ENCODE measurements around the gene C15orf62.

C15orf62 gene

DNA sequence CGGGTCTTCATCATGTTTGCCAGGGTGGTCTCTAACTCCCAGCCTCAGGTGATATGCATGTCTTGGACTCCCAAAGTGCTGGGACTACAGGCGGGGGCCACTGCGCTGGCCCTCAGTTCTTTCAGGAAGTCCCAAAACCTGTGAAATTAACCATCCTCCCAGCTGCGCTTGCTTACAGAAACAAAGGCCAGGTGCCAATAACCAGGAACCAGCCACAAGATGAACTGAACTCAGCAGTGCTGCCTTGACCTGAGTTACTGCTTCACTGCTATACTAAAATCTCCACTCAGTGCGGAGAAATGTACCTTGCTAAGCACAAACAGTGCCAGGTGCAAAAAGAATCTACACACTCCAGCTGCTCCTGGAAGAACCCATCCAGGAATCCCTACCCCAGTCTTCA, 9.8 kb upstream of the C15orf62 start:
- TF ChIP-seq, protein P1, sequence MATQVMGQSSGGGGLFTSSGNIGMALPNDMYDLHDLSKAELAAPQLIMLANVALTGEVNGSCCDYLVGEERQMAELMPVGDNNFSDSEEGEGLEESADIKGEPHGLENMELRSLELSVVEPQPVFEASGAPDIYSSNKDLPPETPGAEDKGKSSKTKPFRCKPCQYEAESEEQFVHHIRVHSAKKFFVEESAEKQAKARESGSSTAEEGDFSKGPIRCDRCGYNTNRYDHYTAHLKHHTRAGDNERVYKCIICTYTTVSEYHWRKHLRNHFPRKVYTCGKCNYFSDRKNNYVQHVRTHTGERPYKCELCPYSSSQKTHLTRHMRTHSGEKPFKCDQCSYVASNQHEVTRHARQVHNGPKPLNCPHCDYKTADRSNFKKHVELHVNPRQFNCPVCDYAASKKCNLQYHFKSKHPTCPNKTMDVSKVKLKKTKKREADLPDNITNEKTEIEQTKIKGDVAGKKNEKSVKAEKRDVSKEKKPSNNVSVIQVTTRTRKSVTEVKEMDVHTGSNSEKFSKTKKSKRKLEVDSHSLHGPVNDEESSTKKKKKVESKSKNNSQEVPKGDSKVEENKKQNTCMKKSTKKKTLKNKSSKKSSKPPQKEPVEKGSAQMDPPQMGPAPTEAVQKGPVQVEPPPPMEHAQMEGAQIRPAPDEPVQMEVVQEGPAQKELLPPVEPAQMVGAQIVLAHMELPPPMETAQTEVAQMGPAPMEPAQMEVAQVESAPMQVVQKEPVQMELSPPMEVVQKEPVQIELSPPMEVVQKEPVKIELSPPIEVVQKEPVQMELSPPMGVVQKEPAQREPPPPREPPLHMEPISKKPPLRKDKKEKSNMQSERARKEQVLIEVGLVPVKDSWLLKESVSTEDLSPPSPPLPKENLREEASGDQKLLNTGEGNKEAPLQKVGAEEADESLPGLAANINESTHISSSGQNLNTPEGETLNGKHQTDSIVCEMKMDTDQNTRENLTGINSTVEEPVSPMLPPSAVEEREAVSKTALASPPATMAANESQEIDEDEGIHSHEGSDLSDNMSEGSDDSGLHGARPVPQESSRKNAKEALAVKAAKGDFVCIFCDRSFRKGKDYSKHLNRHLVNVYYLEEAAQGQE (IDR thresholded peaks at IDR 0.05; ENCODE audit: insufficient read depth in 1 of 2, low read depth in 2 of 2, low read length in 2 of 2): no peak
- TF ChIP-seq FOXP2 (optimal IDR thresholded peaks at IDR 0.05; ENCODE audit: borderline replicate concordance, extremely low read depth, extremely low read length, insufficient read depth): no peak
- TF ChIP-seq TAF1 (IDR thresholded peaks at IDR 0.05; ENCODE audit: borderline replicate concordance, insufficient read depth, low read length): no peak
- no peak for TF ChIP-seq SIN3A (IDR thresholded peaks at IDR 0.05; ENCODE audit: borderline replicate concordance, insufficient read depth, low read length)
- no peak for TF ChIP-seq POLR2AphosphoS5 (IDR thresholded peaks at IDR 0.05; ENCODE audit: low read depth, low read length)

DNA sequence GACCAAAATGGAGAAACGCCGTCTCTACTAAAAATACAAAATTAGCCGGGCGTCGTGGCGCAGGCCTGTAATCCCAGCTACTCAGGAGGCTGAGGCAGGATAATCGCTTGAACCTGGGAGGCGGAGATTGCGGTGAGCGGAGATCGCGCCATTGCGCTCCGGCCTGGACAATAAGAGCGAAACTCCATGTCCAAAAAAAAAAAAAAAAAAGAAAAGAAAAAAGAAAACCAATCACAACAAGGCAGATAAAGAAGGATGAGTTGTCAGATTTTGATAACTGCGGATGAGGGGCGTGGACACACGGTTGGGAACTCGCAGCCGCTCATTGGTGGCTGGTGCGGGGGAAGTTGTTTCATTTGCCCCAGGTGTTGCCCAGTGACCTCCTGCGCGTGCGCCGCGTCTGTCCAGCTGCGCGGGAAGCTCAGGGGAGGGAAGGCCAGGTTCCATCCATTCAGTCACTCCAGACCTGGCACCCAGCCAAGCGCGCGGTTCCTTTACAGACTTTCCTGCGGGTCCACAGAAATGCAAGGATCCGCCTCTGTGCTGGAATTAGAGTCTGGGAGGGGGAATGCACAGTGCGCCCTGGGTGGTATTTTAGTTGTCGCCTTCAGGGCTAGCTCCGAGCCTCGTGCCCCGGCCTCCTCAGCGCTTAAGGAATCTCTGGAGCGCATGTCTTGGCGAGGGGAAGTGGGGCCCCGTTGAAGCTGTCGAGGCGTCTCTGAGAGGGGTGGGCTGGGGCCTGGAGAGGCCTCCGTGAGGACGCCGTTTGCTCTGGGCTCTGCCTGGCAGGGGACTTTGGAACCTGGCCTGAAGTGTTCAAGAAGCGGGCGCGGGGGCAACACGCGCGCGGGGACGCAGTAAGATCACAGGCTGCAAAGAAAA, 6.6 kb upstream of the C15orf62 start:
- no peak for TF ChIP-seq SIN3A (IDR thresholded peaks at IDR 0.05; ENCODE audit: borderline replicate concordance, insufficient read depth, low read length)

DNA sequence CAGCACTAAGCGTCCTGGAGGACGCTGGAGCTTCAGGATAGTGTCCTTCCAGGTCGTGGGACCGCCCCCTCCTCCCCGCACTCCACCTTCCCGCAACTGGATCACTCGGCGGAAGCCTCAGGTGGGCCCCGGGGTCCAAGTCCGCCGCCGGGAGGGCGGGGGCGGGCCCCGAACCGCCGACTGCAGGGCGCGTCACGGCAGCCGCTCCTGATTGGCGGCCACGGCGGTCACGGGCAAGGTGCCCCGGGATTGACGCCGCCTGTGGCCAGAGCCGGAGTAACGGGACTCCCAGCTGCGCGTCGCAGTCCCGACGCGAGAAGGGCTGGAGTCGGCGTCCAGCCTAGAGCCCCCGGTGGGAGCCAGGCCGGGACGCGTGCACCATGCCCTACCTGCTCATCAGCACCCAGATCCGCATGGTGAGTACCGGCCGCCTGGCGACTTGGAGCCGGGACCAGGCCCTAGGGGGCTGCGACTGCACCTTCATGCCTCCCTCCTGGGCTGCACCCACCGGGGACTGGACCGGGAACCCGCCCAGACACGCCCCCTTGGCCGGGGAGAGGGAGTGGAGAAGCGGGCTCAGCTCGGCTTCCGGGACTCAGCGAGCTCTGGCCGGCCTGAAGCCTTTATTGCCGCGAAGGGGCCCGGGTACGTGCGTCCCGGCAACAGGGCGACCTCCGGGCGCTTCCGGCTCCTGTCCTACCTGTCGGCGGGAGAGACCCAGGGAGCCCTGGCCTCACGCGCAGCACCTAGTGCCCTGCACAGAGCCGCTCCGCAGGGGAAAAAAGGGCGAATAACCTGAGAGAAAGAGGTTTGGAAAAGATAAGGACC, 5.8 kb upstream of the C15orf62 start, which contains the start of gene GCHFR:
Gene GCHFR (plus strand): TSS at position 268 of the 828 bp plus-strand sequence. CDS start 113 bp downstream, at position 381.
- no peak for TF ChIP-seq TAF1 (IDR thresholded peaks at IDR 0.05; ENCODE audit: borderline replicate concordance, insufficient read depth, low read length)
- TF ChIP-seq SIN3A (IDR thresholded peaks at IDR 0.05; ENCODE audit: borderline replicate concordance, insufficient read depth, low read length): no peak
- TF ChIP-seq POLR2AphosphoS5 (IDR thresholded peaks at IDR 0.05; ENCODE audit: low read depth, low read length): no peak
- no peak for TF ChIP-seq FOXP2 (optimal IDR thresholded peaks at IDR 0.05; ENCODE audit: borderline replicate concordance, extremely low read depth, extremely low read length, insufficient read depth)
- TF ChIP-seq, protein P1 (IDR thresholded peaks at IDR 0.05; ENCODE audit: insufficient read depth in 1 of 2, low read depth in 2 of 2, low read length in 2 of 2): no peak

DNA sequence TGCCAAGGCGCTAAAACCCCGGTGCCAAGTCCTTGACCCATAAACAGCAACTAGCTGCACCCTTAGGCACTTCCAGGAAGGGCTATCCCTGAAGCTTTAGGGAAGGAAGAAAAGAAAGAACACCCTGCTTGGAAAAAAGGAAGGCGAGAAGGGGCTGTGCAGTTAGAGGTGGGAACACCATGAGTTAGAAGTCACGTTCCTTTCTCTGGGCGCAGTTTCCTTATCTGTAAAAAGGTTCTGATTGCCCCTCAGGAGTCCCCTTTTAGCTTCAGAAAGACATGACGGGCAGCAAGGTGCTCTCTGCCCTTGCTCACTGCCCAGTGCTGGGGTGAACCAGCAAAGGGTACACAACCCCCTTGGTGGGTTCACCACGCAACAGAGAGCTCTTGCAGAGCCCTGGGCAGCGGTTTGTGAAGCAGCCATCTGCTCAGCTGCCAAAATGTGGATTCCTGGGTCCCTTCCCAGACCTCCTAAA, 5.1 kb upstream of the C15orf62 start:
- TF ChIP-seq, protein P1 (IDR thresholded peaks at IDR 0.05; ENCODE audit: insufficient read depth in 1 of 2, low read depth in 2 of 2, low read length in 2 of 2): no peak
- TF ChIP-seq FOXP2 (optimal IDR thresholded peaks at IDR 0.05; ENCODE audit: borderline replicate concordance, extremely low read depth, extremely low read length, insufficient read depth) (no peak), POLR2AphosphoS5 (IDR thresholded peaks at IDR 0.05; ENCODE audit: low read depth, low read length) (no peak), TAF1 (IDR thresholded peaks at IDR 0.05; ENCODE audit: borderline replicate concordance, insufficient read depth, low read length) (no peak)

DNA sequence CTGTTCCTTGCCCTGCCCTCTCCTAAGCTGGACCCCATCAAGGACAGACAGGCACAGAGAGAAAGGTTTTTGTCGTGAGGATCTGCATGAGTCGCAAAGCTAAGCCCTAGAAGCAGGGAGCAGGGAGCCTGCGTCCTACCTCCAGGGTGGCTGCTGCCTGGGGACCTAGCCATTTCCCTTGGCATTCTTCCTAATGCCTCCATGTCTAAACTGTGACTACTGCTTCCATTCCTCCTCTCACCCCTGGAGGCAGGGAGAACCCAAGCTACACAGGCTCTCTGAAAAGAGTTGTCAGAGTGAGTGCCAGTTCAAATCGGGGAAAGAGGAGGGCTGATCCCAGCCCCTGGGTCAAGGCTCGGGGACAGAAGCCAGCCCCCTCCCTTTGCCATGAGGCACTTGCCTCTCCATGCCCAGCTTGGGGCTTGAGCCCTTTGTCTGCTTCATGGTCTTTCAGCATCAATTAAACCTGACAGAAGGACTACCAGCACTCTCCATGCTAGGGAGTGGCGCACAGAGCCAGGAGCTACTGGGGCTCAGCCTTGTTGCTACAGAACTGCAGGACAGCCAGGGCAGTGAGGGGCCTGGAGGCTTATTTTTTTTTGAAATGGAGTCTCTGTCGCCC, 3.5 kb upstream of the C15orf62 start:
- TF ChIP-seq SIN3A (IDR thresholded peaks at IDR 0.05; ENCODE audit: borderline replicate concordance, insufficient read depth, low read length) (no peak), TAF1 (IDR thresholded peaks at IDR 0.05; ENCODE audit: borderline replicate concordance, insufficient read depth, low read length) (no peak), POLR2AphosphoS5 (IDR thresholded peaks at IDR 0.05; ENCODE audit: low read depth, low read length) (no peak), FOXP2 (optimal IDR thresholded peaks at IDR 0.05; ENCODE audit: borderline replicate concordance, extremely low read depth, extremely low read length, insufficient read depth) (no peak)
- TF ChIP-seq, protein P1 (IDR thresholded peaks at IDR 0.05; ENCODE audit: insufficient read depth in 1 of 2, low read depth in 2 of 2, low read length in 2 of 2): no peak

All from PFSK-1 (cell line).